Omental fat pad (tissue), 4 donors: ENCODE results near the gene CRYGC. TPM values are rescaled to one million over a fixed set of nuclear protein-coding genes. Genes with fewer than 3 reads are reported as not detected.
"Not testable (repeated sequence)": the region's sequence is repeated elsewhere in the genome, so short reads cannot be mapped to it uniquely, and the experiment has no call there.

Experiments
- ATAC-seq: fragments of 150-250 bp; one replicate; pipeline ENCODE4 v1.9.1; 2016; ENCODE audit warnings: mild to moderate bottlenecking, moderate library complexity; ENCODE audit not compliant: low FRiP score
- DNase-seq: peaks from one replicate; pipeline ENCODE4 v3.0.0-alpha.2; 2019; ENCODE audit warnings: low spot score
- total RNA-seq, 4 donors: library from RNA; depleted of rRNA; stranded (reverse); fragments of >200 nt; gene quantifications; one replicate each; pipeline ENCODE4 v1.1.0, GENCODE V29; 2016
- TF ChIP-seq, protein P1 (sequence below), 3 donors: fragments of 450-650 bp; IDR thresholded peaks; one replicate each; pipeline ENCODE4 v1.5.1; 2016 to 2017; ENCODE audit warnings: antibody characterized with exemption in 3 of 3, mild to moderate bottlenecking in 3 of 3, moderate library complexity in 2 of 3

Gene CRYGC
- total RNA-seq, 4 donors from 2014 or later: not detected

DNA sequence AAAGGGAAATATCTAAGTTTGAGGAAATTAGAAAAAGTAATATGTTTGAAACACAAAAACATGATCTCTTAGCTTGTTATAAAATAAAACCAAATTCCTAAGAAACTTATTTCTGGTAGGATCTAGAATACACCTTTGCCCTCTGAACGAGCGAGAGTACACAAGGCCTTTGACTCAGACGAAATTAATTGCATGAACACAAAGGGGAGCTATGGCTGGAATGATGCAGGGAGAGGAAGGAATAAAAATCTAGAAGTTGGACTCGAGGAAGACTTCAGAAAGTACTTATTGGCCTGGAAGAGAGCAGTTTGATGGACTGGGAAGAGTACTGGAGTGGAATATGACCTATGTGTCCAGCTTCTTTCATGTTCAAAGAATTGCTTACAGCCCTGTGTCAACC is 4.4 kb downstream of the CRYGC start:
- ATAC-seq: no peak
- TF ChIP-seq, protein P1, sequence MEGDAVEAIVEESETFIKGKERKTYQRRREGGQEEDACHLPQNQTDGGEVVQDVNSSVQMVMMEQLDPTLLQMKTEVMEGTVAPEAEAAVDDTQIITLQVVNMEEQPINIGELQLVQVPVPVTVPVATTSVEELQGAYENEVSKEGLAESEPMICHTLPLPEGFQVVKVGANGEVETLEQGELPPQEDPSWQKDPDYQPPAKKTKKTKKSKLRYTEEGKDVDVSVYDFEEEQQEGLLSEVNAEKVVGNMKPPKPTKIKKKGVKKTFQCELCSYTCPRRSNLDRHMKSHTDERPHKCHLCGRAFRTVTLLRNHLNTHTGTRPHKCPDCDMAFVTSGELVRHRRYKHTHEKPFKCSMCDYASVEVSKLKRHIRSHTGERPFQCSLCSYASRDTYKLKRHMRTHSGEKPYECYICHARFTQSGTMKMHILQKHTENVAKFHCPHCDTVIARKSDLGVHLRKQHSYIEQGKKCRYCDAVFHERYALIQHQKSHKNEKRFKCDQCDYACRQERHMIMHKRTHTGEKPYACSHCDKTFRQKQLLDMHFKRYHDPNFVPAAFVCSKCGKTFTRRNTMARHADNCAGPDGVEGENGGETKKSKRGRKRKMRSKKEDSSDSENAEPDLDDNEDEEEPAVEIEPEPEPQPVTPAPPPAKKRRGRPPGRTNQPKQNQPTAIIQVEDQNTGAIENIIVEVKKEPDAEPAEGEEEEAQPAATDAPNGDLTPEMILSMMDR (IDR thresholded peaks at IDR 0.05): no peak
- DNase-seq: no peak

DNA sequence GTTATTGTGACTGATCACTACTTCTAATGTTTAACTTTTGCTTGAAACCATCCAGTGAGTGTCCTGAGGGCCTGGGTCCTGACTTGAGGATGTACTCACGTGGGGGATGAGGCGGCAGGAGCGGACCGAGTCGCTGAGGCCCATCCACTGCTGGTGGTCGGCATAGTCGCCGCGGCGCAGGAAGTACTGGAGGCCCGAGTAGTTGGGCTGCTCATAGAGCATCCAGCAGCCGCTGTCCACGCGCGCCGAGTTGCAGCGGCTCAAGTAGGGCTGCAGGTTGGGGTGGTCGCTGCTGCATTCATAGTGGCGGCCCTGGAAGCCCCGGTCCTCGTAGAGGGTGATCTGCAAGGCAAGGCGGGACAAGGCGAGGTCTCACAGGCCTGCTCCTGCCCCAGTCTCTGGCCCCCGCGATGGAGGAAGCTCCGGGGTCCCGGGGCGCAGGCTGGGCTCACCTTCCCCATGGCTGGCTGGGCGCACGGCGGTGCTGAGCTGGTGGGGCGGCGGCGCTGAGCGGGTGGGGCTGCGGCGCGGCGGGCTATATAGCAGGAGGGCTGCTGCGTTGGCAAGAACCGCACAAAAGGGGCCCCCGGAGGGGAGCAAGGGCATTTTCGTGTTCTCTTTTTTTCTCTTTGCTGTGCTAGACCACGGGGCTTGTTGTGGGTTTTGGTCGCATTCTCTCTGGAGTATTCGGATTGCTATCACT is 5.5 kb downstream of the CRYGC start, which contains the start of gene CRYGD:
CRYGD (minus strand) TSS at position 512 of the 703 bp plus-strand sequence; CDS start at position 461, 51 bp downstream.
- not testable (repeated sequence) for ATAC-seq, DNase-seq

DNA sequence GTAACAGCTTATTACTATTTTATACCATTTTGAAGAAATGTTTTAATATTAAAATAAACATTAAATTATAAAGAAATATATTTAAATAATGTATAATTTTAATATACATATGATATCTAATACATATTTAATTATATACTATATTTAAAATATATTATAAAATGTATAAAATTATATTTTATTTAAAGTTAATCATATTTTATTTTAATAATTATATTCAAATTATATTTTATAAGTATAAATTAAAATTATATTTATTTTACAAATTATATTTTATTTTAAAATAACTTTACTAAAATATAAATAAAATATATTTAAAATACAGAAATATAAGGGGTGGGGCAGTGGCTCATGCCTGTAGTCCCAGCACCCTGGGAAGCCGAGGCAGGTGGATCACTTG is 7.4 kb downstream of the CRYGC start:
- DNase-seq (no peak), ATAC-seq (no peak)
- TF ChIP-seq, protein P1 (IDR thresholded peaks at IDR 0.05): no peak

DNA sequence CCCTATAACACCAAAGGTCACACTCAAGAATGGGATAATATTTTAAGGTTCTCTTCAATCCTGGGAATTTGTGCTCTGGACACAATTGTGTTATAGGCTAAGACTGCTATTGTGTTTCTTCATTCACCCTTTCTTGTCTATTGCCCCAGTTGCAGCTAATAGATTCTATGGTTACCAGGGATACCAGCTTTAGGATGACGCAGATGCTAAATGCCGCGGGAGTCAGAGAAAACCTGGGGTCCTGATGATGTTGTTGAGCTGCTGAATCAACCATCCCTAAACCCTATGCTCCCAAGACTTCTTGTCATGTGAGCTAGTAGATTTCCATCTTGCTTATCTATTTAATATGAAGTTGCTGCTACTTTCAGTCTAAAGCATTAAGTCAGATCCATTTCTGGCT is 10.7 kb downstream of the CRYGC start:
- DNase-seq: no peak
- TF ChIP-seq, protein P1 (IDR thresholded peaks at IDR 0.05): no peak
- no peak for ATAC-seq

DNA sequence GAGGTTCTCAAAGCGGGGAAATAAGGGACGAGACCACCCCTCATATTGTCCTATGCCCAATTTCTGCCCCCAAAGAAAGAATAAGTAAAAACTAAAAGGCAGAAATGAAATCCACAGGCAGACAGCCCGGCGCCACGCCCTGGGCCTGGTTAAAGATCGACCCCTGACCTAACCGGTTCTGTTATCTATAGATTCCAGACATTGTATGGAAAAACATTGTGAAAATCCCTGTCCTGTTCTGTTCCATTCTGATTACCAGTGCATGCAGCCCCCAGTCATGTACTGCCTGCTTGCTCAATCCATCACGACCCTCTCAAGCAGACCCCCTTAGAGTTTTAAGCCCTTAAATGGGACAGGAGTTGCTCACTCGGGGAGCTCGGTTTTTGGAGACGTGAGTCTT is 12.2 kb downstream of the CRYGC start:
- DNase-seq, ATAC-seq: not testable (repeated sequence)

DNA sequence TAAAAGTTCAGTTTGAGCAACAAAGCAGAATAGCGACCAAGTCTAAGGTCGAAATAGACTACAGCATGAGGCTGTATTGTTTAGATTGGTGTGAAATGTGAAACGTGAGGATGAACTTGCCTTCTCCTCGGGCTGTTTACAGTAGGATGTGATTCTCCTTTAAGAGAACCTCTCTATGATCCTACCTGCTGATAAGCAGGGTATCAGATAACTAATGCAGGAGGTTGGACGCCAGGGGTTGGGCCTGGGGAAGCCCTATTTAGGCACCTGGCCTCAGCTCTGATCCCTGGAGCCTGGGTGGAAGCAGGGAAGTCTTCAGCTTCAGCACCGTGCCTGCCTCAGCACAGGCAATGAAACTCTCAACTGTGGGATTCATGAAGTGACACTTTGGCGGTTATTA is 16.7 kb downstream of the CRYGC start:
- no peak for ATAC-seq
- TF ChIP-seq, protein P1 (IDR thresholded peaks at IDR 0.05): no peak
- no peak for DNase-seq

DNA sequence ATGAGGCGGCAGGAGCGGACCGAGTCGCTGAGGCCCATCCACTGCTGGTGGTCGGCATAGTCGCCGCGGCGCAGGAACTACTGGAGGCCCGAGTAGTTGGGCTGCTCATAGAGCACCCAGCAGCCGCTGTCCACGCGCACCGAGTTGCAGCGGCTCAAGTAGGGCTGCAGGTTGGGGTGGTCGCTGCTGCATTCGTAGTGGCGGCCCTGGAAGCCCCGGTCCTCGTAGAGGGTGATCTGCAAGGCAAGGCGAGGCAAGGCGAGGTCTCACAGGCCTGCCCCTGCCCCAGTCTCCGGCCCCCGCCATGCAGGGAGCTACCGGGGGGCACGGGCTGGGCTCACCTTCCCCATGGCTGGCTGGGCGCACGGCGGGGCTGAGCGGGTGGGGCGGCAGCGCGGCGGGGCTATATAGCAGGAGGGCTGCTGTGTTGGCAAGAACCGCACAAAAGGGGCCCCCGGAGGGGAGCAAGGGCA is 17.3 kb downstream of the CRYGC start:
- DNase-seq, ATAC-seq: not testable (repeated sequence)

DNA sequence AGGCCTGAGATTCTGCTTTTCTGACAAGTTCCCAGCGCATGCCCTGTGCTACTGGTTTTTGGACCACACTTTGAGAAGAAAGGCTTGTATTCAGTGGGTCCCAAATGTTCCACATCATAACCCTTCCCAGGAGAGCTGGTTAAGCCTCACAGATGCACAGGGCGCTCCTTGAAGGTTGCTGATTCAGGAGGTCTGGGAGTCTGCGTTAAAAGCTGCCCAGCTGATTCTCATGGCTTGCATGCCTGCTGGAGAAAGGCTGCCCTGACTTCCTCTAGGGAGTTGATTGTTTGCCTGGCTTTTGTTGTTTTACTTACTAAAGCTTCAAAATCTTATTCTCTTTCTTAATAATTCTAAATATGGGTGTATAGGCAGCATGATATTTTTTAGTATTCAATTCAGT is 26.0 kb downstream of the CRYGC start:
- TF ChIP-seq, protein P1 (IDR thresholded peaks at IDR 0.05): no peak

More for the DNA sequence above, 26.0 kb downstream of the CRYGC start:
- no peak for DNase-seq
- ATAC-seq: no peak
